Neutrophil (primary cell): ENCODE measurements around the gene CHRNA1.

Experiments used
- H3K27ac ChIP-seq: fragments of 200-600 bp; sonication (generic); 2 replicates; pipeline ENCODE4 v1.5.1; 2016; ENCODE audit warnings: mild to moderate bottlenecking, moderate library complexity
- H3K27me3 ChIP-seq: fragments of 200-600 bp; sonication (generic); 2 replicates; pipeline ENCODE4 v1.6.0; 2016; ENCODE audit warnings: mild to moderate bottlenecking
- H3K36me3 ChIP-seq: fragments of 200-600 bp; sonication (generic); 2 replicates; pipeline ENCODE4 v1.5.1; 2017
- H3K4me1 ChIP-seq, 2 experiments: fragments of 200-600 bp in 1 of 2; sonication (generic) in 1 of 2; 1 replicate in 1 of 2; 2 replicates in 1 of 2; pipeline versions ENCODE4 v1.5.1 to v1.6.1; 2013 to 2016; ENCODE audit warnings: low read depth in 1 of 2, low read length in 1 of 2, mild to moderate bottlenecking in 1 of 2, moderate library complexity in 1 of 2; ENCODE audit not compliant: control insufficient read depth in 1 of 2, insufficient read depth in 1 of 2
- H3K4me3 ChIP-seq, 2 experiments: fragments of 200-600 bp in 1 of 2; sonication (generic) in 1 of 2; 1 replicate in 1 of 2; 2 replicates in 1 of 2; pipeline ENCODE4 v1.5.1; 2013 to 2016; ENCODE audit warnings: low read depth in 1 of 2, low read length in 1 of 2, mild to moderate bottlenecking in 1 of 2, moderate library complexity in 1 of 2
- H3K9me3 ChIP-seq: fragments of 200-600 bp; sonication (generic); 2 replicates; pipeline ENCODE4 v1.5.1; 2016
- CTCF ChIP-seq: fragments of 200-600 bp; sonication (generic); IDR thresholded peaks from 2 replicates; pipeline ENCODE4 v1.5.1; 2016; ENCODE audit warnings: antibody characterized with exemption

The CHRNA1 gene

GRCh38 chr2:174764280-174765255 is at the start of gene CHRNA1:
CHRNA1 (minus strand) TSS chr2:174764472; CDS start chr2:174764394, 78 bp downstream.
- H3K36me3 ChIP-seq, result no peaks in the 10 kb centered on the region
- peaks cover 82% of the 10 kb centered on the region for H3K27me3 ChIP-seq
- H3K4me3 ChIP-seq, result no peak within 1 kb of the TSS
- no peaks in the 10 kb centered on the region for H3K4me1 ChIP-seq
- no peaks in the 10 kb centered on the region for H3K9me3 ChIP-seq
- no peak for TF ChIP-seq CTCF
- no peak within 1 kb of the TSS for H3K27ac ChIP-seq

- Histone ChIP-seq H3K27me3 (peaks cover 7% of the 10 kb centered on the region), H3K36me3 (no peaks in the 10 kb centered on the region), H3K9me3 (no peaks in the 10 kb centered on the region), H3K4me1 (no peaks in the 10 kb centered on the region), H3K4me3 (no peak overlapping the region), H3K27ac (no peak overlapping the region)
- TF ChIP-seq CTCF, result no peak
Measured at GRCh38 chr2:174812037-174812436, 47.8 kb upstream of the CHRNA1 start.

DNA sequence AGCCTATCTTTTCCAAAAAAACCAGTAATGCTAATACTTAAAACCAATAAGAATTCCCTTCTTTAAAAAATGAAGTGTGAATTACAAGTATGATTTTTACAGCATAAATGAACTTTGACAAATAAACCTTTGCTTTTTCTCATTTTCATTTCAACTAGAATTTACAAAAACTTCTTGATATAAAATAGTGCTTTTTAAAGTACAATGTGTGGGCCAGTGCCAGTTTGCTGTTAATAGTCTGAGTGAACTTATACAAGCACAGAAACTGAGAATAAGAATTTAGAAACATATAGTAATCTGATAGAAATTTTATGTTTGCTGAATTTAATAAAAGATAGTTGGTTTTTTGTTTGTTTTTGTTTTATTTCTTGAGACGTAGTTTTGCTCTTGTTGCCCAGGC is 43.7 kb upstream of the CHRNA1 start:
- H3K36me3 ChIP-seq, result no peaks in the 10 kb centered on the region
- no peaks in the 10 kb centered on the region for H3K4me1 ChIP-seq
- no peak for TF ChIP-seq CTCF
- no peak overlapping the region for H3K4me3 ChIP-seq
- H3K27ac ChIP-seq, result no peak overlapping the region
- H3K27me3 ChIP-seq, result peaks cover 10% of the 10 kb centered on the region
- H3K9me3 ChIP-seq, result no peaks in the 10 kb centered on the region

DNA sequence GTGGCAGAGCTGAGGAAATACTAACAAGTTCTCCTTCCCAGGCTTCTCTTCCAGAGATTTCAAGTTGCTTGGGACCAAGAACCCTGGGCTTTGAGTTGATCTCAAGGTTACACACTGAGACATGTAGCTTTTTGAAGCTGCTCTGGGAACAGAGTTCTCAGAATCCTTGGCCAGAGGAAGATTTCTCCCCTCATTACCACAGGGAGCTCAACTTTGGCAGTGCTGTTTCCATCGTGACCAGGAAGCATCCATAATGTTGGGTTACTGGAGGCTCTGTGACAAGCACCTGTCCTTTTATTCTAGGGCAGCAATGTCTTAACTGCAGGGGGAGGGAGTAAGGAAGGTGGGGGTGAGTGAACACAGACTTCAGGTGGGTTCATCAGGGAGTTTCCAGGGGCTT is 41.5 kb upstream of the CHRNA1 start:
- H3K4me3 ChIP-seq, result no peak overlapping the region
- H3K9me3 ChIP-seq, result no peaks in the 10 kb centered on the region
- TF ChIP-seq CTCF, result no peak

GRCh38 chr2:174802459-174802858 is 38.2 kb upstream of the CHRNA1 start:
- no peak for TF ChIP-seq CTCF
- Histone ChIP-seq H3K4me3 (no peak overlapping the region), H3K9me3 (no peaks in the 10 kb centered on the region), H3K36me3 (no peaks in the 10 kb centered on the region), H3K27me3 (peaks cover 10% of the 10 kb centered on the region), H3K27ac (no peak overlapping the region), H3K4me1 (no peaks in the 10 kb centered on the region)

More for the DNA sequence above, 41.5 kb upstream of the CHRNA1 start:
- Histone ChIP-seq H3K36me3 (no peaks in the 10 kb centered on the region), H3K4me1 (no peaks in the 10 kb centered on the region), H3K27me3 (peaks cover 10% of the 10 kb centered on the region), H3K27ac (no peak overlapping the region)
